Immature natural killer cell (primary cell): ENCODE measurements around the gene SOX15. TPM values are rescaled to one million over a fixed set of nuclear protein-coding genes. Genes with fewer than 3 reads are reported as not detected.

Source experiments
- polyA plus RNA-seq, 3 donors: library from polyadenylated mRNA; unstranded; fragments of 300-500 nt; fragmentation: Illumina TruSeq; gene quantifications; one replicate each; pipeline ENCODE4 v1.2.3, GENCODE V29; 2021

SOX15 gene
- polyA plus RNA-seq, 3 donors from 2014 or later: not detected

Other genes starting within 250 kb of the SOX15 start
- 10 to 100 TPM in 1 of 3 donors, 1 to 10 TPM in 2; 5.5 to 13.0 (median 9.4) TPM for gene KCTD11, start 237.9 kb downstream of the SOX15 start, polyA plus RNA-seq
- gene TMEM95, start 234.9 kb downstream of the SOX15 start, polyA plus RNA-seq: not detected
- under 1 TPM in 2 of 3 donors, not detected in 1; 0.21 to 0.29 TPM for gene TNK1, start 209.0 kb downstream of the SOX15 start, polyA plus RNA-seq
- gene PLSCR3, start 195.6 kb downstream of the SOX15 start, polyA plus RNA-seq: 10 to 100 TPM; 38.1 to 82.5 (median 54.2) TPM
- gene TMEM256, start 186.0 kb downstream of the SOX15 start, polyA plus RNA-seq: 100 to 1,000 TPM in 1 of 3 donors, 10 to 100 TPM in 2; 30.7 to 116 (median 60.7) TPM
- not detected for gene NLGN2, start 182.2 kb downstream of the SOX15 start, polyA plus RNA-seq
- not detected for gene SPEM1, start 169.8 kb downstream of the SOX15 start, polyA plus RNA-seq
- gene SPEM2, start 164.5 kb downstream of the SOX15 start, polyA plus RNA-seq: not detected
- gene SPEM3, start 161.2 kb downstream of the SOX15 start, polyA plus RNA-seq: not detected
- gene TMEM102, start 154.7 kb downstream of the SOX15 start, polyA plus RNA-seq: 10 to 100 TPM; 15.9 to 27.9 (median 16.4) TPM
- gene FGF11, start 150.6 kb downstream of the SOX15 start, polyA plus RNA-seq: not detected
- gene CHRNB1, start 145.0 kb downstream of the SOX15 start, polyA plus RNA-seq: 10 to 100 TPM; 32.4 to 41.3 (median 38.5) TPM
- gene ZBTB4, start 110.5 kb downstream of the SOX15 start, polyA plus RNA-seq: 10 to 100 TPM in 1 of 3 donors, 1 to 10 TPM in 2; 4.4 to 25.8 (median 8.3) TPM
- not detected for gene SLC35G6, start 108.6 kb downstream of the SOX15 start, polyA plus RNA-seq
- 10 to 100 TPM; 16.0 to 67.8 (median 25.7) TPM for gene POLR2A, start 105.7 kb downstream of the SOX15 start, polyA plus RNA-seq
- 10 to 100 TPM; 32.1 to 69.9 (median 32.7) TPM for gene TNFSF12, start 41.0 kb downstream of the SOX15 start, polyA plus RNA-seq
- 1 to 10 TPM; 1.4 to 6.1 (median 5.3) TPM for gene TNFSF13, start 31.3 kb downstream of the SOX15 start, polyA plus RNA-seq
- 10 to 100 TPM; 17.5 to 19.4 (median 19.0) TPM for gene SENP3, start 28.2 kb downstream of the SOX15 start, polyA plus RNA-seq
- gene CD68, start 10.5 kb downstream of the SOX15 start, polyA plus RNA-seq: 1 to 10 TPM; 1.9 to 6.5 (median 6.1) TPM
- 10 to 100 TPM; 31.6 to 44.0 (median 41.6) TPM for gene MPDU1, start 6.2 kb downstream of the SOX15 start, polyA plus RNA-seq
- gene FXR2, start 24.8 kb upstream of the SOX15 start, polyA plus RNA-seq: 10 to 100 TPM in 2 of 3 donors, 1 to 10 TPM in 1; 8.3 to 25.1 (median 10.4) TPM
- 10 to 100 TPM; 33.9 to 39.1 (median 35.4) TPM for gene SAT2, start 37.7 kb upstream of the SOX15 start, polyA plus RNA-seq
- gene SHBG, start 40.0 kb upstream of the SOX15 start, polyA plus RNA-seq: not detected
- not detected for gene ATP1B2, start 60.8 kb upstream of the SOX15 start, polyA plus RNA-seq
- gene TP53, start 97.4 kb upstream of the SOX15 start, polyA plus RNA-seq: 10 to 100 TPM; 17.0 to 39.7 (median 18.7) TPM
- 10 to 100 TPM; 18.5 to 24.8 (median 18.7) TPM for gene WRAP53, start 98.4 kb upstream of the SOX15 start, polyA plus RNA-seq
- not detected for gene EFNB3, start 115.1 kb upstream of the SOX15 start, polyA plus RNA-seq
- gene DNAH2, start 127.7 kb upstream of the SOX15 start, polyA plus RNA-seq: under 1 TPM in 1 of 3 donors, not detected in 2; 0.26 TPM
- under 1 TPM in 2 of 3 donors, not detected in 1; 0.03 to 0.40 TPM for gene KDM6B, start 244.1 kb upstream of the SOX15 start, polyA plus RNA-seq